Measurements from ENCODE around the gene TMEM119. TPM values are rescaled to one million over a fixed set of nuclear protein-coding genes. Genes with fewer than 3 reads are reported as not detected.
"Not testable (repeated sequence)": the region's sequence is repeated elsewhere in the genome, so short reads cannot be mapped to it uniquely, and the experiment has no call there.

TMEM119 gene
- total and polyA plus RNA-seq, 12 donors: 0.57 to 6.9 (median 2.0) TPM

- intact Hi-C loops (cut with DNase I): no loop called here
- no peak for DNase-seq
- peak in 1 of 8 donors; percentile 14 for ATAC-seq
- Histone ChIP-seq H3K27me3 (no peaks in the 10 kb centered on the region), H3K27ac (peak overlapping the region in 2 of 10 donors; percentile 28 to 93), H3K4me1 (peaks cover 9 to 66% (median 31%) of the 10 kb centered on the region in 9 donors), H3K36me3 (no peaks in the 10 kb centered on the region), H3K9me3 (no peaks in the 10 kb centered on the region), H3K4me3 (peak overlapping the region in 1 of 10 donors; percentile 29)
- no peak for TF ChIP-seq CTCF (IDR thresholded peaks at IDR 0.05)
- WGBS, 2 donors: 46 to 60% methylated on average over 15 of the region's 15 CpGs
These were observed 37.5 kb upstream of the TMEM119 start for GRCh38 chr12:108635201-108635996.

GRCh38 chr12:108634341-108634751 lies 36.5 kb upstream of the TMEM119 start:
- Histone ChIP-seq H3K27me3 (no peaks in the 10 kb centered on the region), H3K4me3 (peak overlapping the region in 1 of 10 donors; percentile 65), H3K9me3 (no peaks in the 10 kb centered on the region), H3K27ac (peak overlapping the region in 3 of 10 donors; percentile 28 to 93 (median 29)), H3K4me1 (peaks cover 12 to 77% (median 37%) of the 10 kb centered on the region in 9 donors), H3K36me3 (no peaks in the 10 kb centered on the region)
- 67 to 81% methylated on average over 4 of the region's 4 CpGs for WGBS, 2 donors
- peak in 2 of 8 donors; percentile 2 to 9 for ATAC-seq
- intact Hi-C loops (cut with DNase I): no loop called here
- TF ChIP-seq CTCF (IDR thresholded peaks at IDR 0.05): no peak
- no peak for DNase-seq

GRCh38 chr12:108633534-108634248 lies 35.8 kb upstream of the TMEM119 start, which contains the start of gene SELPLG:
SELPLG (minus strand) TSS chr12:108633894; CDS start chr12:108624307, 9,587 bp downstream.
- ATAC-seq: peak; percentile 22 to 67 (median 44)
- 74 to 75% methylated on average over 14 of the region's 14 CpGs for WGBS, 2 donors
- H3K4me1 ChIP-seq: peaks cover 11 to 79% (median 34%) of the 10 kb centered on the region in 9 donors
- TF ChIP-seq CTCF (IDR thresholded peaks at IDR 0.05): peak in 1 of 9 donors; percentile 13
- H3K4me3 ChIP-seq: peak within 1 kb of the TSS in 8 of 10 donors; percentile 7 to 65 (median 20)
- no peaks in the 10 kb centered on the region for H3K36me3 ChIP-seq
- H3K27ac ChIP-seq: peak within 1 kb of the TSS in 7 of 10 donors; percentile 10 to 93 (median 30)
- intact Hi-C loops (cut with DNase I): no loop called here
- no peaks in the 10 kb centered on the region for H3K27me3 ChIP-seq
- H3K9me3 ChIP-seq: no peaks in the 10 kb centered on the region
- peak; percentile 56 to 60 for DNase-seq

GRCh38 chr12:108633081-108633533 lies 35.2 kb upstream of the TMEM119 start:
- no peak for ATAC-seq
- Histone ChIP-seq H3K27me3 (no peaks in the 10 kb centered on the region), H3K27ac (peak overlapping the region in 6 of 10 donors; percentile 10 to 93 (median 44)), H3K9me3 (no peaks in the 10 kb centered on the region), H3K36me3 (no peaks in the 10 kb centered on the region), H3K4me1 (peaks cover 7 to 77% (median 28%) of the 10 kb centered on the region in 9 donors), H3K4me3 (peak overlapping the region in 8 of 10 donors; percentile 7 to 65 (median 20))
- intact Hi-C loops (cut with DNase I): no loop called here
- DNase-seq: no peak
- WGBS, 2 donors: 91 to 97% methylated on average over 7 of the region's 7 CpGs
- TF ChIP-seq CTCF (IDR thresholded peaks at IDR 0.05): no peak

- Histone ChIP-seq H3K4me1 (peaks cover 0 to 79% (median 10%) of the 10 kb centered on the region in 9 donors), H3K36me3 (peaks cover 0 to 15% (median 0%) of the 10 kb centered on the region in 9 donors), H3K4me3 (peak overlapping the region in 1 of 10 donors; percentile 65), H3K27ac (peak overlapping the region in 1 of 10 donors; percentile 93)
- H3K9me3 ChIP-seq; ATAC-seq; H3K27me3 ChIP-seq; intact Hi-C loops (cut with DNase I); DNase-seq: not testable (repeated sequence)
- 92 to 95% methylated on average over 4 of the region's 4 CpGs for WGBS, 2 donors
These were observed 33.4 kb upstream of the TMEM119 start for GRCh38 chr12:108631261-108631660.
